Stomach smooth muscle (tissue), 2 donors: ENCODE results near the gene BRD4.

Source experiments
- H3K27ac ChIP-seq: one replicate; pipeline ENCODE4 v1.7.0; 2013; ENCODE audit warnings: mild to moderate bottlenecking, low read length, inconsistent platforms
- H3K27me3 ChIP-seq, 2 donors: one replicate each; pipeline ENCODE4 v1.7.0; 2013; ENCODE audit warnings: low read length in 2 of 2; ENCODE audit not compliant: insufficient read depth in 2 of 2, control insufficient read depth in 1 of 2
- H3K36me3 ChIP-seq, 2 donors: one replicate each; pipeline ENCODE4 v1.7.0; 2013; ENCODE audit warnings: low read length in 2 of 2; ENCODE audit not compliant: control insufficient read depth in 2 of 2, insufficient read depth in 2 of 2
- H3K4me1 ChIP-seq: one replicate; pipeline ENCODE4 v1.7.0; 2013; ENCODE audit warnings: low read length; ENCODE audit not compliant: control insufficient read depth, insufficient read depth
- H3K4me3 ChIP-seq, 2 donors: one replicate each; pipeline ENCODE4 v1.7.0; 2013; ENCODE audit warnings: low read length in 2 of 2
- H3K9ac ChIP-seq, 2 donors: one replicate each; pipeline ENCODE4 v1.7.0; 2013; ENCODE audit warnings: low read length in 2 of 2, mild to moderate bottlenecking in 1 of 2
- H3K9me3 ChIP-seq, 2 donors: one replicate each; pipeline ENCODE4 v1.7.0; 2013; ENCODE audit warnings: low read length in 2 of 2; ENCODE audit not compliant: control insufficient read depth in 2 of 2
- donor health status: healthy.
- donor health status: Pancreatic carcinoma.

Gene BRD4

GRCh38 chr19:15188851-15189250, 143.5 kb downstream of the BRD4 start:
- no peaks in the 10 kb centered on the region for H3K4me1 ChIP-seq
- H3K27ac ChIP-seq = no peak overlapping the region
- no peaks in the 10 kb centered on the region for H3K9me3 ChIP-seq
- H3K4me3 ChIP-seq = no peak overlapping the region
- H3K9ac ChIP-seq = no peak overlapping the region
- no peaks in the 10 kb centered on the region for H3K36me3 ChIP-seq
- H3K27me3 ChIP-seq = peaks cover 0 to 6% of the 10 kb centered on the region in 2 donors

GRCh38 chr19:15187026-15188007, 145.0 kb downstream of the BRD4 start:
- Histone ChIP-seq H3K4me1 (no peaks in the 10 kb centered on the region), H3K27me3 (peaks cover 0 to 5% of the 10 kb centered on the region in 2 donors), H3K36me3 (no peaks in the 10 kb centered on the region), H3K9me3 (no peaks in the 10 kb centered on the region), H3K4me3 (no peak overlapping the region), H3K27ac (no peak overlapping the region), H3K9ac (no peak overlapping the region)
